GM10266 (cell line): Measurements from ENCODE around the gene SH3BP2.
A peak's percentile ranks its signal among the peaks of the same experiment; 100 is the strongest.

Source experiments
- DNase-seq: peaks from one replicate; pipeline ENCODE4 v3.0.0; 2012; ENCODE audit errors: extremely low spot score
- TF ChIP-seq, protein P1 (sequence below): IDR thresholded peaks from 2 replicates; pipeline ENCODE4 v1.5.1; 2012; ENCODE audit warnings: mild to moderate bottlenecking, low read depth; ENCODE audit not compliant: control insufficient read depth, insufficient read depth; ENCODE audit errors: missing control alignments

The SH3BP2 gene

DNA sequence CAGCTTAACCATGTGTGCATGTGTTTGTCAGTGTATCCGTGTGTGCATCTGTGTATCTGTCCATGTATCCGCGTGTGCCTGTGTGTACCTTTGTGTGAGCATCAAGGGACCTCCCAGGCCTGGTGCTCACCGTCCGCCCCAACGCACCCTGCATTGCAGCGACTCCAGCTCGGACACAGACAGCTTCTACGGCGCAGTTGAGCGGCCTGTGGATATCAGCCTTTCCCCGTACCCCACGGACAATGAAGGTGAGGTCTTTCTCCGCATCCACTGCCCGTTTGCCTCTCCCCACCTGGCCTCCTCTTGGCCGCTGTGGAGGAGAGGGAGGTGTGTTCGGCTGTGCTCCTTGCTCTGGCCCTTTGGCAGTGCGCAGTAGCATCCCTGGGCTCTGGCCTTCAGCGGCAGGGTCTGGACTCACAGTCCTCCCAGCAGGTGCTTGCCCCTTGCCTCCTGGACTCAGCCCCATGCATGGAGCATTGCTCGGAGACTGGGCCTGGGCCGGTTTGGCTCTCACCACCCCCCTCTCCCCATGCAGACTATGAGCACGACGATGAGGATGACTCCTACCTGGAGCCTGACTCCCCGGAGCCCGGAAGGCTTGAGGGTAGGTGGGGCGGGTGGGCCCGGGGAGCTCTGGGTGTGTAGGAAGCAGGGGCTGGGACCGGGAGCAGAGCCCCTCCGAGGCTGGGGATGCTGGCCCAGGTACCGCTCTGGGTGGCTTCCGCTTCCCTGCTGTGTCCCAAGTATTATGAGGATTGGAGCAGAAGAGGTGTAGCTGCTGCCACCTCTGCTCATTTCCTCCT, 34.4 kb downstream of the SH3BP2 start:
- TF ChIP-seq, protein P1, sequence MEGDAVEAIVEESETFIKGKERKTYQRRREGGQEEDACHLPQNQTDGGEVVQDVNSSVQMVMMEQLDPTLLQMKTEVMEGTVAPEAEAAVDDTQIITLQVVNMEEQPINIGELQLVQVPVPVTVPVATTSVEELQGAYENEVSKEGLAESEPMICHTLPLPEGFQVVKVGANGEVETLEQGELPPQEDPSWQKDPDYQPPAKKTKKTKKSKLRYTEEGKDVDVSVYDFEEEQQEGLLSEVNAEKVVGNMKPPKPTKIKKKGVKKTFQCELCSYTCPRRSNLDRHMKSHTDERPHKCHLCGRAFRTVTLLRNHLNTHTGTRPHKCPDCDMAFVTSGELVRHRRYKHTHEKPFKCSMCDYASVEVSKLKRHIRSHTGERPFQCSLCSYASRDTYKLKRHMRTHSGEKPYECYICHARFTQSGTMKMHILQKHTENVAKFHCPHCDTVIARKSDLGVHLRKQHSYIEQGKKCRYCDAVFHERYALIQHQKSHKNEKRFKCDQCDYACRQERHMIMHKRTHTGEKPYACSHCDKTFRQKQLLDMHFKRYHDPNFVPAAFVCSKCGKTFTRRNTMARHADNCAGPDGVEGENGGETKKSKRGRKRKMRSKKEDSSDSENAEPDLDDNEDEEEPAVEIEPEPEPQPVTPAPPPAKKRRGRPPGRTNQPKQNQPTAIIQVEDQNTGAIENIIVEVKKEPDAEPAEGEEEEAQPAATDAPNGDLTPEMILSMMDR: no peak
- no peak for DNase-seq

GRCh38 chr4:2827874-2828751, 35.2 kb downstream of the SH3BP2 start:
- TF ChIP-seq, protein P1: no peak
- no peak for DNase-seq

- no peak for DNase-seq
- TF ChIP-seq, protein P1: no peak
Measured at GRCh38 chr4:2828758-2829181, 35.9 kb downstream of the SH3BP2 start.

GRCh38 chr4:2829321-2829932, 36.5 kb downstream of the SH3BP2 start:
- no peak for DNase-seq
- TF ChIP-seq, protein P1: no peak

- TF ChIP-seq, protein P1: no peak
- DNase-seq: no peak
Measured at GRCh38 chr4:2829933-2830451, 37.1 kb downstream of the SH3BP2 start.

DNA sequence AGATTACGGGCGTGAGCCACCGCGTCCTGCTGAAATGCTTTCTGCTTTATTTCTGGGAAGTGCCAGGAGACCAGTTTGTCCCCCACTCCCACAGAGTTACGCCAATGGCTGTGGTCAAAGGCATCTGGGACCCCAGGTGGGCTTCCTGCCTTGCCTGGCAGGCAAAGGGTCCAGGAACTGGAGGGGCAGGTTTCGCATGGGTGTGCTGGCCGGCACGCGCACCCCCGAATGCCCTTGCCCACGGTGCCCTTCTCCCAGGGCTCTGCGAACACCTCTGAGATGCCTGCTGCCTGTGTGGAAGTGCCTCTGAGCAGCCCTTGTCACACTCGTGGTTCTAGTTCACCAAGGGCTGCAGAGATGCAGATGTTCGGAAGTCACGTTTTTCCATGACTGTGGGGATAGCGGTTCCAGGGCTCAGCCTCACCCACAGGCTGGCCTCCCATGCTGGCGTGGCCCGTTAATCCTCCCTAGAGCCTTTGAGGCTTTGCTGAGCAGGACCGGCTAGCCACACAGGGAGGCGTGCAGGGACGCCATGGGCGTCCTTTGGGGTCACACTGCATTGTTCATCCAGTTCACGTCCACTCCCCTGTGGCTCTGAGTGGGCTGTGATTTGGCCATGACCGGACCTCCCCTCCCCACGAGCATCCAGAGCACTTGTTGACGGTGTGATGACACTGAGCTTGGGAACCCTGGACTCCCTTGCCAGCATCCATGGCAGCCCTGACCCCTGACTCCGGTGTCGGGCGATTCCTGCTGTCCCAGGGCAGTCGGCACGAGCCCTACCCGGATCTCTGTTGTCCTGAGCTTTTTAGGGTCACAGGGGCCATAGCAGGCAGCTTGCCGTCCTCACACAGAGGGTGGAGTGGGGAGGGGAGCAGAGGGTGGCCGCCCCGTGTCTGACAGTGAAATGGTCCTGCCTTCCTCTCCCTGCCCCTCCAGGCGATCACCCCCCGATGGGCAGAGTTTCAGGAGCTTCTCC, 38.0 kb downstream of the SH3BP2 start:
- peak; percentile 6 for DNase-seq
- TF ChIP-seq, protein P1: no peak
